HepG2 (cell line): ENCODE results near the gene ANG. TPM values are rescaled to one million over a fixed set of nuclear protein-coding genes. Genes with fewer than 3 reads are reported as not detected.

Experiments
- ASH2L ChIP-seq: fragments of 300-600, 200-600 bp; sonication (generic); IDR thresholded peaks from 2 replicates; pipeline ENCODE4 v1.7.0; 2017; ENCODE audit warnings: low read depth, mild to moderate bottlenecking, moderate library complexity, mixed read lengths, low read length; ENCODE audit not compliant: insufficient read length
- BRD4 ChIP-seq: sonication (generic); formaldehyde crosslinking; IDR thresholded peaks from 2 replicates; pipeline ENCODE4 v1.4.0; 2020; ENCODE audit warnings: missing genetic modification reagents
- CEBPB ChIP-seq: IDR thresholded peaks from 2 replicates; pipeline ENCODE4 v1.6.1; 2011; ENCODE audit warnings: low read depth, low read length, improper control_type of control experiment, borderline replicate concordance
- HNRNPLL ChIP-seq: fragments of 200-400 bp; formaldehyde crosslinking; IDR thresholded peaks from 2 replicates; pipeline ENCODE4 v1.6.1; 2017; ENCODE audit warnings: mild to moderate bottlenecking, low read depth, low read length; ENCODE audit not compliant: poor library complexity, severe bottlenecking
- IRF1 ChIP-seq: sonication (generic); formaldehyde crosslinking; IDR thresholded peaks from 2 replicates; pipeline ENCODE4 v1.4.0; 2020; ENCODE audit warnings: low read depth, mild to moderate bottlenecking, missing genetic modification reagents
- KAT7 ChIP-seq: IDR thresholded peaks from 2 replicates; pipeline ENCODE4 v1.6.1; 2018; ENCODE audit warnings: borderline replicate concordance, missing compliant biosample characterization
- KDM4B ChIP-seq: sonication (generic); formaldehyde crosslinking; IDR thresholded peaks from 2 replicates; pipeline ENCODE4 v1.4.0; 2020; ENCODE audit warnings: missing genetic modification reagents
- MAF1 ChIP-seq: sonication (generic); formaldehyde crosslinking; IDR thresholded peaks from 2 replicates; pipeline ENCODE4 v1.5.0; 2020; ENCODE audit warnings: missing genetic modification reagents, borderline replicate concordance
- MED1 ChIP-seq: sonication (generic); formaldehyde crosslinking; IDR thresholded peaks from 2 replicates; pipeline ENCODE4 v1.4.0; 2020; ENCODE audit warnings: missing genetic modification reagents
- MTA1 ChIP-seq: sonication (generic); formaldehyde crosslinking; IDR thresholded peaks from 2 replicates; pipeline ENCODE4 v1.4.0; 2020; ENCODE audit warnings: missing genetic modification reagents, mild to moderate bottlenecking, borderline replicate concordance
- NFYC ChIP-seq: IDR thresholded peaks from 2 replicates; pipeline ENCODE4 v1.6.1; 2016; ENCODE audit warnings: missing genetic modification reagents, missing compliant biosample characterization
- NR2C2 ChIP-seq: sonication (generic); formaldehyde crosslinking; IDR thresholded peaks from 2 replicates; pipeline ENCODE4 v1.4.0; 2020; ENCODE audit warnings: missing genetic modification reagents, mild to moderate bottlenecking, moderate library complexity, borderline replicate concordance
- SOX5 ChIP-seq: IDR thresholded peaks from 2 replicates; pipeline ENCODE4 v1.6.1; 2016; ENCODE audit warnings: borderline replicate concordance
- SP2 ChIP-seq: sonication (generic); formaldehyde crosslinking; IDR thresholded peaks from 2 replicates; pipeline ENCODE4 v1.5.1; 2020; ENCODE audit warnings: mild to moderate bottlenecking, missing genetic modification reagents
- TRIM24 ChIP-seq: sonication (generic); formaldehyde crosslinking; IDR thresholded peaks from 2 replicates; pipeline ENCODE4 v1.8.0; 2022; ENCODE audit warnings: mild to moderate bottlenecking, missing genetic modification reagents
- ZFY ChIP-seq: sonication (generic); formaldehyde crosslinking; IDR thresholded peaks from 2 replicates; pipeline ENCODE4 v1.4.0; 2020; ENCODE audit warnings: missing genetic modification reagents
- ZIK1 ChIP-seq: sonication (generic); formaldehyde crosslinking; IDR thresholded peaks from 2 replicates; pipeline ENCODE4 v1.5.0; 2020; ENCODE audit warnings: mild to moderate bottlenecking, low read depth, missing genetic modification reagents, borderline replicate concordance
- ZNF329 ChIP-seq: sonication (generic); formaldehyde crosslinking; IDR thresholded peaks from 2 replicates; pipeline ENCODE4 v1.9.0; 2021; ENCODE audit warnings: low read depth, mild to moderate bottlenecking, missing genetic modification reagents
- ZNF335 ChIP-seq: sonication (generic); formaldehyde crosslinking; IDR thresholded peaks from 2 replicates; pipeline ENCODE4 v1.4.0; 2020; ENCODE audit warnings: missing genetic modification reagents
- ZNF556 ChIP-seq: sonication (generic); formaldehyde crosslinking; IDR thresholded peaks from 2 replicates; pipeline ENCODE4 v1.4.0; 2020; ENCODE audit warnings: mild to moderate bottlenecking, missing genetic modification reagents, borderline replicate concordance
- ZNF839 ChIP-seq: sonication (generic); formaldehyde crosslinking; IDR thresholded peaks from 2 replicates; pipeline ENCODE4 v1.4.0; 2020; ENCODE audit warnings: missing genetic modification reagents, mild to moderate bottlenecking, borderline replicate concordance
- ZSCAN30 ChIP-seq: sonication (generic); formaldehyde crosslinking; IDR thresholded peaks from 2 replicates; pipeline ENCODE4 v1.5.0; 2020; ENCODE audit warnings: mild to moderate bottlenecking, missing genetic modification reagents
- polyA plus RNA-seq, 8 experiments: library from polyadenylated mRNA; depleted of rRNA in 3 of 8; stranded (reverse) in 7 of 8; unstranded in 1 of 8; fragments of >200 nt; fragmentation: Illumina TruSeq in 4 of 8; extraction: Trizol in 4 of 8; gene quantifications; 2 replicates each; pipeline versions ENCODE4 v1.2.1 to v1.2.3, GENCODE V29; 2011 to 2016; ENCODE audit warnings: low read depth in 4 of 8, missing spikeins in 1 of 8, mixed read lengths in 1 of 8; ENCODE audit not compliant: insufficient read depth in 1 of 8
- total RNA-seq, 5 experiments: library from RNA; depleted of rRNA; stranded (reverse); fragments of >200 nt; fragmentation: Illumina TruSeq; extraction: Trizol; gene quantifications; 2 replicates each; pipeline ENCODE4 v1.2.3, GENCODE V29; 2016; ENCODE audit warnings: low read depth in 1 of 5
- TF ChIP-seq, protein P1 (sequence below): sonication (generic); formaldehyde crosslinking; IDR thresholded peaks from one replicate; pipeline ENCODE4 v1.5.1; 2020; ENCODE audit warnings: mild to moderate bottlenecking, missing genetic modification reagents; ENCODE audit errors: not compliant biosample characterization

The ANG gene
- total and polyA plus RNA-seq, 2 of the 13 experiments (the other 11 are each of a cell fraction or from before 2014, with no cell fraction given): 83.6 to 401 TPM

GRCh38 chr14:20671597-20672283 is 16.8 kb upstream of the ANG start (continued):
- no peak for TF ChIP-seq ZIK1
- TF ChIP-seq HNRNPLL: no peak
- TF ChIP-seq SP2 (CRISPR knock-in tag): no peak
- TF ChIP-seq IRF1: no peak
- no peak for TF ChIP-seq NFYC (CRISPR knock-in tag)
- TF ChIP-seq KAT7: peak; percentile 48; the same call in 1 of the 2 replicates
- no peak for TF ChIP-seq ZNF335 (CRISPR knock-in tag)
- TF ChIP-seq, protein P1, sequence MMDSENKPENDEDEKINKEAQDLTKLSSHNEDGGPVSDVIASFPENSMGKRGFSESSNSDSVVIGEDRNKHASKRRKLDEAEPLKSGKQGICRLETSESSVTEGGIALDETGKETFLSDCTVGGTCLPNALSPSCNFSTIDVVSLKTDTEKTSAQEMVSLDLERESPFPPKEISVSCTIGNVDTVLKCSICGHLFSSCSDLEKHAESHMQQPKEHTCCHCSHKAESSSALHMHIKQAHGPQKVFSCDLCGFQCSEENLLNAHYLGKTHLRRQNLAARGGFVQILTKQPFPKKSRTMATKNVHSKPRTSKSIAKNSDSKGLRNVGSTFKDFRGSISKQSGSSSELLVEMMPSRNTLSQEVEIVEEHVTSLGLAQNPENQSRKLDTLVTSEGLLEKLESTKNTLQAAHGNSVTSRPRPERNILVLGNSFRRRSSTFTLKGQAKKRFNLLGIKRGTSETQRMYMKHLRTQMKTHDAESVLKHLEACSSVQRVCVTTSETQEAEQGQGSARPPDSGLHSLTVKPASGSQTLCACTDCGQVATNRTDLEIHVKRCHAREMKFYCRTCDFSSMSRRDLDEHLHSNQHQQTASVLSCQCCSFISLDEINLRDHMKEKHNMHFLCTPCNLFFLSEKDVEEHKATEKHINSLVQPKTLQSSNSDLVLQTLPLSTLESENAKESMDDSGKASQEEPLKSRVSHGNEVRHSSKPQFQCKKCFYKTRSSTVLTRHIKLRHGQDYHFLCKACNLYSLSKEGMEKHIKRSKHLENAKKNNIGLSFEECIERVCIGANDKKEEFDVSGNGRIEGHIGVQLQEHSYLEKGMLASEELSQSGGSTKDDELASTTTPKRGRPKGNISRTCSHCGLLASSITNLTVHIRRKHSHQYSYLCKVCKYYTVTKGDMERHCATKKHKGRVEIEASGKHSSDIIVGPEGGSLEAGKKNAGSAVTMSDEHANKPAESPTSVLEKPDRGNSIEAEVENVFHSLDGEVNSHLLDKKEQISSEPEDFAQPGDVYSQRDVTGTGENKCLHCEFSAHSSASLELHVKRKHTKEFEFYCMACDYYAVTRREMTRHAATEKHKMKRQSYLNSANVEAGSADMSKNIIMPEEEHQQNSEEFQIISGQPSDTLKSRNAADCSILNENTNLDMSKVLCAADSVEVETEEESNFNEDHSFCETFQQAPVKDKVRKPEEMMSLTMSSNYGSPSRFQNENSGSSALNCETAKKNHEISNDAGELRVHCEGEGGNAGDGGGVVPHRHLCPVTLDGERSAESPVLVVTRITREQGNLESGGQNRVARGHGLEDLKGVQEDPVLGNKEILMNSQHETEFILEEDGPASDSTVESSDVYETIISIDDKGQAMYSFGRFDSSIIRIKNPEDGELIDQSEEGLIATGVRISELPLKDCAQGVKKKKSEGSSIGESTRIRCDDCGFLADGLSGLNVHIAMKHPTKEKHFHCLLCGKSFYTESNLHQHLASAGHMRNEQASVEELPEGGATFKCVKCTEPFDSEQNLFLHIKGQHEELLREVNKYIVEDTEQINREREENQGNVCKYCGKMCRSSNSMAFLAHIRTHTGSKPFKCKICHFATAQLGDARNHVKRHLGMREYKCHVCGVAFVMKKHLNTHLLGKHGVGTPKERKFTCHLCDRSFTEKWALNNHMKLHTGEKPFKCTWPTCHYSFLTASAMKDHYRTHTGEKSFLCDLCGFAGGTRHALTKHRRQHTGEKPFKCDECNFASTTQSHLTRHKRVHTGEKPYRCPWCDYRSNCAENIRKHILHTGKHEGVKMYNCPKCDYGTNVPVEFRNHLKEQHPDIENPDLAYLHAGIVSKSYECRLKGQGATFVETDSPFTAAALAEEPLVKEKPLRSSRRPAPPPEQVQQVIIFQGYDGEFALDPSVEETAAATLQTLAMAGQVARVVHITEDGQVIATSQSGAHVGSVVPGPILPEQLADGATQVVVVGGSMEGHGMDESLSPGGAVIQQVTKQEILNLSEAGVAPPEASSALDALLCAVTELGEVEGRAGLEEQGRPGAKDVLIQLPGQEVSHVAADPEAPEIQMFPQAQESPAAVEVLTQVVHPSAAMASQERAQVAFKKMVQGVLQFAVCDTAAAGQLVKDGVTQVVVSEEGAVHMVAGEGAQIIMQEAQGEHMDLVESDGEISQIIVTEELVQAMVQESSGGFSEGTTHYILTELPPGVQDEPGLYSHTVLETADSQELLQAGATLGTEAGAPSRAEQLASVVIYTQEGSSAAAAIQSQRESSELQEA (CRISPR knock-in tag): no peak
- TF ChIP-seq CEBPB: no peak
- 0 out of 2 replicates have a peak, but pooled peaks have one; percentile 39 for TF ChIP-seq NR2C2
- no peak for TF ChIP-seq MTA1 (CRISPR knock-in tag)
- peak; percentile 83 for TF ChIP-seq MED1 (CRISPR knock-in tag)
- TF ChIP-seq ZFY (CRISPR knock-in tag): no peak; the same call in 1 of the 2 replicates
- TF ChIP-seq ZNF839: no peak
- TF ChIP-seq KDM4B (CRISPR knock-in tag): 0 out of 2 replicates have a peak, but pooled peaks have one; percentile 71
- TF ChIP-seq MAF1 (CRISPR knock-in tag): no peak
- peak; percentile 97 for TF ChIP-seq SOX5 (CRISPR knock-in tag)
- TF ChIP-seq ZNF556 (CRISPR knock-in tag): no peak
- TF ChIP-seq ZNF329 (CRISPR knock-in tag): no peak
- peak; percentile 73 for TF ChIP-seq ASH2L
- TF ChIP-seq TRIM24: no peak
- no peak for TF ChIP-seq BRD4
- TF ChIP-seq ZSCAN30 (CRISPR knock-in tag): no peak
